SIG-M5 (cell line): Measurements from ENCODE around the gene DNAH3.
"Not testable (repeated sequence)": the region's sequence is repeated elsewhere in the genome, so short reads cannot be mapped to it uniquely, and the experiment has no call there.

Experiments used
- DNase-seq: peaks from one replicate; lab custom pipeline; 2025; lab: John Stamatoyannopoulos, UW

DNAH3 gene

DNA sequence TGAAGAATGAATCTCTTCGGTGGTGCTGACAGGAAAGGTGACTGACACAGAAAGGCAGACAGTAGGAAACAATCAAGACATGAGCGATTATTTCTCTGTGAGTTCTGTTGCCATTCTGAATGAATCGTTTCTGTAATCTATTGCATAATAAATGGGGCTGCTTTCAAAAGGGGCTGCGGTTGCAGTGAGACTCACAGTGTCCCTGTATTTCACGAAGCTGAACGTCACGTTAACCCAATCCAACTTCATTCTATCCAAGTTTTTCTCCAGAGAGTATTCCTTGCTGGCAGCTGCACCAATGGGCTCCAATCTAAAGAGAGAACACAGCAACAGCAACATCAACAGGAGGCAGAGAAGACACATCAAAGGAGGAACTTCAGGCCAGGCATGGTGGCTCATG lies 75.4 kb downstream of the DNAH3 start:
- no peak for DNase-seq

DNA sequence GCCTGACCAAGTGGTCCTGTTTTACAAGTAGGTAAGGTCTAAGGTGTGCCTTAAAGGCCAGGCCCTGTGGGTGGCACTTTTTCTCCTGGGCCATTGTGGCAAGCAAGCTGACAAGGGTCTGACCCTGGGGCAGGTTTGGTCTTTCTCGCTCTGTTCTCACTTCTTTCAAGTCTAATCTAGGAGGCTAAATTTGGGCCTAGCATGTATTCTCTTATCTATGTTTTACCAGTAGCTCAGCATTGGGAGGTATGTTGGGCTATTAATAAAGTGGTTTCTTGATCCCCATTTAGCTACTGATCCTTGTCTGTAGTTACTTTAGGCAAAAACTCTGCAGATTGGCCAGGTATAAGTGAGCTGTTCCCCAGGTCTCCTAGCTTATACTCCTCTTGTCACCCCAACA lies 77.7 kb downstream of the DNAH3 start:
- no peak for DNase-seq

DNA sequence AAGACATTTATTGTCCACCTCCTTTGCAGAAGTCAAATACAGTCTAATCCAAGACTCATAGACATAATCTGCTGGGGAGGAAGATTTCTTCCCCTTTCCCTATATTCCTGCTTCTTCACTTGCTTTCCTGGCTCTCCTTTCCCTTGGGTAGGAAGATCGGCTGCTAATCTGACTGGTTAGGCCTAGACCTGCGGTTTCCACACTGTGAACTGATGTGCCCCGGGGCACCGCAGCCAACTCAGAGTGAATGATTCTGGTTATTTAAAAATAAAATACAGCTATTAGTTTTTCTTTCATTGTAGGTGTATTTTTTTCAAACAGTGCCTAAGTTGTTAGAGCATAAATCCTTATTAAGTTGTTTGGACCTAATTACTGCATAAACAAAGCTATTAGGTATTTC lies 78.9 kb downstream of the DNAH3 start:
- DNase-seq, result no peak

DNA sequence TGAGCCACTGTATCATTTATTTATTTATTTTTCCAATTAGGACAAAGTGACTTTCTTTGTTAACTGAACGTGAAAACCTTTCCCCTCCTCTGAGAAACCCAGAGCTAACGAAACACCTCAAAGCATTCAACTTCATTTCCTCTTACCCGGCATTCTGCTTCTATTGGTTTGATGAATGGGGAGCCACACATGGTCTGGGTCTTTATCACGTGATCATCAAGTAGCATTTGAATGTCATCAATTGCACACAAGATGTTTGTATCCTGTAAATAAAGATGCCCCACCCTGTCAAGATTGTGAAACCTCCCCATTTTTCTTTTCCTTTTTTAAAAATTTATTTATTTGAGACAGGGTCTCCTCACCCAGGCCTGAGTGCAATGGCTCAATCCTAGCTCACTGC lies 80.1 kb downstream of the DNAH3 start:
- DNase-seq, result no peak

- no peak for DNase-seq
Observed at GRCh38 chr16:21069986-21070385, 80.7 kb downstream of the DNAH3 start.

- no peak for DNase-seq
Observed at GRCh38 chr16:21064203-21064602, 86.4 kb downstream of the DNAH3 start.

DNA sequence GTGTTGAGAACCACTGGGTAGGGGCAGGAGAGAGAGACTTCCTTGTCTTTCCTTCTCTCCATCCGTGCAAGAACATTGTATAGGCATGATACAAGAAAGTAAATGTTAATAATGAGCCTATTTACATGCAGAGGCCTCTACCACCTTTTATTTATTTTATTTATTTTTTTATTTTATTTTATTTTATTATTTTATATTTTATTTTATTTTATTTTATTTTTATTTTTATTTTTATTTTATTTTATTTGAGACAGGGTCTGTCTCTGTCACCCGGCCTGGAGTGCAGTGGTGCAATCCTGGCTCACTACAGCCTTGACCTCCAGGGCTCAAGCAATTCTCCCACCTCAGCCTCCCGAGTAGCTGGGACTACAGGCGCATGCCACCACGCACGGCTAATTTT lies 87.3 kb downstream of the DNAH3 start:
- DNase-seq, result not testable (repeated sequence)

DNA sequence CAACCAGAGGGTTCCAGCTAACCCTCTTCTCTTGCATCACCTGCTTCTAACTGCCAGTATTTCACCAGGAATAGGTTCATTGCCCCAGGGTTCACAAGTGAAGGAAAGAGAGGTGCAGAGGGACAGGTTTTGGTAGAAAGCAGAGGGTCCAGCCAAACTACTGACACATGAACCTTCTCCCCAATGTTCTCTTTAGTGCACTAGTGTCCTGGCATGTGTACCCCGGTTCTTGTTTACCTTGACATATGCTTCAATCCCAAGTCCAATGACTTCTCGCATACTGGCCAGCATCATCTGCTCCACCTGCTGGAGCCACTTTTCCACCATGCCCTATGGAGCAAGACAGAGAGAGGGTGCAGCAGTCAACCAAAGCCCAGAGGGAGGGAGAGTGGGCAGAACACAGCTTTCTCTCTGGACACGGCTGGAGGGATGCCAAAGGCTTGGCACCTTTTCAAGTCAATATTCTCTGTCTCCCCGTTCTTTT lies 90.6 kb downstream of the DNAH3 start:
- no peak for DNase-seq

DNA sequence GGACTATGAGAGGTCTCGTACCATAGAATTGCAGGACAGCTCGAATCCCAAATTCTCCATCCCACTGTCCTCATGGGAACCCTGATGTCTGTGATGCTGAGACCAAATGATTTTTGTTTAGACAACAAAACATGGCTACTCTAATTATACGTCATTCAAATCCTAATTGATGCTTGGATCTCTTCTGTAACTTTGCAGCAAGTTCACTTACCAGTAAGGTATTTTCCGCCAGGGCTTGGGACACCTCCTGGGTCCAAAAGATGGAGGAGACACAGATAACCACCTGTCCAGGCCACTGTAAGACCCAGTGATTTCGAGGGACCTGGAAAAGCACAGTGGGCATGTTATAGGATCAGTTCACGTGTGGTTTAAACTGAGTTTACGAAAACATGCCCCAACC lies 92.8 kb downstream of the DNAH3 start:
- DNase-seq, result no peak

GRCh38 chr16:21056396-21056795 lies 94.2 kb downstream of the DNAH3 start:
- no peak for DNase-seq

- DNase-seq, result not testable (repeated sequence)
Observed at GRCh38 chr16:21055738-21056137, 94.9 kb downstream of the DNAH3 start.

- no peak for DNase-seq
Observed at GRCh38 chr16:21053590-21053989, 97.1 kb downstream of the DNAH3 start.

DNA sequence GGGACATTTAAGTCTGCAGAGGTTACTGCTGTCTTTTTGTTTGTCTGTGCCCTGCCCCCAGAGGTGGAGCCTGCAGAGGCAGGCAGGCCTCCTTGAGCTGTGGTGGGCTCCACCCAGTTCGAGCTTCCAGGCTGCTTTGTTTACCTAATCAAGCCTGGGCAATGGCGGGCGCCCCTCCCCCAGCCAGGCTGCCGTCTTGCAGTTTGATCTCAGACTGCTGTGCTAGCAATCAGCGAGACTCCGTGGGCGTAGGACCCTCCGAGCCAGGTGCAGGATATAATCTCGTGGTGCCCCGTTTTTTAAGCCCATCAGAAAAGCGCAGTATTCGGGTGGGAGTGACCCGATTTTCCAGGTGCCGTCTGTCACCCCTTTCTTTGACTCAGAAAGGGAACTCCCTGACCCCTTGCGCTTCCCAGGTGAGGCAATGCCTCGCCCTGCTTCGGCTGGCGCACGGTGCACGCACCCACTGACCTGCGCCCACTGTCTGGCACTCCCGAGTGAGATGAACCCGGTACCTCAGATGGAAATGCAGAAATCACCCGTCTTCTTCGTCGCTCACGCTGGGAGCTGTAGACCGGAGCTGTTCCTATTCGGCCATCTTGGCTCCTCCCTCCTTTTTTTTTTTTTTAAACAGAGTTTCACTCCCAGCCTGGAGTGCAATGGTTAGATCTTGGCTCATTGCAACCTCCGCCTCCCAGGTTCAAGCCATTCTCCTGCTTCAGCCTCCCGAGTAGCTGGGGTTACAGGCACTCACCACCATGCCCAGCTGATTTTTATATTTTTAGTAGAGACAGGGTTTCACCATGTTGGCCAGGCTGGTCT lies 102.3 kb downstream of the DNAH3 start:
- not testable (repeated sequence) for DNase-seq

GRCh38 chr16:21038197-21038596 lies 112.4 kb downstream of the DNAH3 start:
- no peak for DNase-seq

DNA sequence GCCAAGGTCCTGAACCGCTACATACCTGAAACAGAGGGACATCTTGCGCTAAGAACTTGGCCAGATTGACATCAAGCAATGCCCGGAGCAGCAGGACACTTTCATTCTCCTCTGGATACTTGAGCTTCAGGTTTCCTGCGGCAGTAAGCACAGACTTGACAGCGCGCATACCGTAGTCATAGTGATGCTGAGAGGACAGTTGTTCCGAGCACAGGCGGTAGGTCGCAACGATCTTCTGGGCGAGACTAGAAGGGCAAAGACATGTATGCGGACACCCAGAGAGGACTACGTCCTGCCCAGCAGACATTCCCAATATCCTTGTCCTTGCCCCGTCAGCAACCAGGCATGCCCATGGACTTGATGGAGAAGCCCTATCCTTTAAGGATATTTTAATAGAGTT lies 112.9 kb downstream of the DNAH3 start:
- no peak for DNase-seq

- DNase-seq, result no peak
Observed at GRCh38 chr16:21037168-21037567, 113.5 kb downstream of the DNAH3 start.

DNA sequence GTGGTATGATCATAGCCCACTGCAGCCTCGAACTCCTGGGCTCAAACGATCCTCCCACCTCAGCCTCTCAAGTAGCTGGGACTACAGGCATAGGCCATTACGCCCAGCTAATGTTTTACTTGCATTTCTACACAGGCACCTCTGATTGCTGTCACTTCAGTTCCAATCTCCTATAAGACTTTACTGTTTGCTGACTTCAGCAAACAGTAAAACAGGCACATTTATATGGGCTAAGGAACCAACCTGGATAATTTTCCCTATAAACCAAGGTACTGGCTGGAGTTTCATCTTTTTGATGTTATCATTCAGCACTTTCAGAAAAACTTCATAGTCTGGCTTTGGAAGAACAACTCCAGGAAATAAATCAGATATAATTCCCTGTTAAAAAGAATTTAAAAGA lies 114.2 kb downstream of the DNAH3 start:
- no peak for DNase-seq

DNA sequence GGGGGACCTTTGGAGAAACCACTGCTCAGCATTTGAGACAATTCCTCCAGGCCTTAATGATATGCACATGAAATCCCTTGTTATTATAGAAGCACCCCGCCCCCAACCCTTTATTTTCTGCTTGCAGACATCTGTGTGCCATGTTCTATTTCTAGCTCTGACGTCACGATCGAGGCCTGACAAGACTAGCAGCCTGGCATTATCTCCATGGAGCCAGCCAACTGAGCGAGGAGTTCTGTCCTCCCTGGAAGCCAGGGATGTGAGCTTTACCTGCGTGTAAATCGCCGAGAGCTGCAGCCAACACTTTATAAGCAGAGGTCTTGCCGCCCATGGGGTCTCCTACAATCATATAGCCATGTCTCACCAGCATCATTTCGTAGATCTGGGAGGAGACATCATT lies 116.9 kb downstream of the DNAH3 start:
- no peak for DNase-seq

GRCh38 chr16:21033264-21033663 lies 117.4 kb downstream of the DNAH3 start:
- no peak for DNase-seq

GRCh38 chr16:21028728-21029127 lies 121.9 kb downstream of the DNAH3 start:
- no peak for DNase-seq

DNA sequence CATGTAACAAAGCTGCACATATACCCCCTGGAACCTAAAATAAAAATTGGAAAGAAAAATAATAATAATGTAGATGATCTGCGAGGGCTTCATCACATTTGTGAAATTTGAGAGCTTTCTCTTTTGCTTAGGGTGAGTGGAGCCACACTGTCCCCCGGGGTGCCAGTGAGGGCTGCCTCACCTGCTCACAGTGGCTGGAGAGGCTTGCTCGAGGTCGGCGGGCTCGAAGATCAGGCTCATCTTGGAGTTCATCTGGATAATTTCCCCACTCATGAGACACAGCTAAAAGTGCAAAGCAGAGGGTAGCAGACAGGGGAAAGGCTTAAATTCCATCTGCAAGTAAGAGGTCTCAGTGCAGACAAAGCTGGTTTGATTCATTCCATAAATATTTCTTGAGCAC lies 123.8 kb downstream of the DNAH3 start:
- DNase-seq, result no peak

DNA sequence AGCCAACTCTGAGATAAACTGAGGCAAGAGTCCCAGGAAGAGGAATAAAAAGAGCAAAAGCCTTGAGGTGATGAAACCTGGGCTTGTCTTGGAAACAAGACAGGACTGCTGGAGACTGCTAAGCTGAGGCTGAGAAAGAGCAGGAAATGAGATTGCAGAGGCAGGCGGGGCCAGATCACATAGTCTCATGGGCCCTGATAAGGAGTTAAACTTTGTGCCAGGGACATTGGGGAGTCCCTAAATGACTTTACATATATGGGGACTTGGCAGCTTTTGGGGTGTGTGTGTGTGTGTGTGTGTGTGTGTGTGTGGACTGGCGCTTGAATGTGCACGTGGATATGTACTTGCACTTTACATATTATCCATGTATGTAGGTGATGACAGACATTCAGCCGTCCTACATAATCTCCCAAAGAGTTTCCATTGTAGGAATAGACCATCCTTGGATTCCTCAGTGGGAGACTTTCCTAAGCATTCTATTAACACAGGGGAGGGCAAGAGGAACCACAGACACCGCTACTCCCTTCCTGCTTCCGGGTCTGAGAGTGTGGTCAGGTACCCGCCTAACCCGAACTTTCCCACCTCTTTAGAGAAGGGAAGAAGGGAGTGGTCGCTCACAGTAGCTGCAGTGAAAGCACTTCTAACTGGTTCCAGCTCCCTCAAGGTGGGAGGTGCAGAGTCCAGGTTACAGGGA lies 127.0 kb downstream of the DNAH3 start:
- DNase-seq, result no peak

GRCh38 chr16:21021316-21021715 lies 129.3 kb downstream of the DNAH3 start:
- no peak for DNase-seq

DNA sequence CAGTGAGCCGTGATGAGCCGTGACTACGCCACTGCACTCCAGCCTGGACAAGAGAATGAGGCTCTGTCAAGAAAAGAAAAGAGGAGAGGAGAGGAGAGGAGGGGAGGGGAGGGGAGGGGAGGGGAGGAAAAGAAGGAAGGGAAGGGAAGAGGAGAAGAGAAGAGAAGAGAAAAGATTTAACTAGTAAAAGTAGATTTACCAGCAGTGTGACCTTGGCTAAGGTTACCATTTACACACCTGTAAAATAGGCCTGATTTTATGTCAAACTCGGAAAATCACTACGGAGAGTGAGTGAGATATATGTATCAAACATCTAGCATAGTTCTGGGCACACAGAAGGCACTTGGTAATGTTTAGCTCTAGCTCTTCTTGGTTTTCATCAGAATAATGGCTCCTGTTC lies 140.8 kb downstream of the DNAH3 start:
- no peak for DNase-seq
